Measurements from ENCODE around the gene GRM1. TPM values are rescaled to one million over a fixed set of nuclear protein-coding genes. Genes with fewer than 3 reads are reported as not detected.

Gene GRM1
- total RNA-seq, 1 donor from 2014 or later: 0.09 TPM

GRCh38 chr6:146133866-146134265 is 105.0 kb downstream of the GRM1 start:
- no peak for TF ChIP-seq CTCF (IDR thresholded peaks at IDR 0.05)
- ATAC-seq: no peak
- no peaks in the 10 kb centered on the region for H3K36me3 ChIP-seq
- H3K4me3 ChIP-seq: no peak overlapping the region
- no peaks in the 10 kb centered on the region for H3K4me1 ChIP-seq
- DNase-seq: no peak
- H3K27me3 ChIP-seq (ENCODE audit: low read depth): no peaks in the 10 kb centered on the region
- H3K9me3 ChIP-seq: no peaks in the 10 kb centered on the region
- no peak overlapping the region for H3K27ac ChIP-seq
- intact Hi-C loops (cut with DNase I): no loop called here

- no peak overlapping the region for H3K27ac ChIP-seq
- no peaks in the 10 kb centered on the region for H3K4me1 ChIP-seq
- intact Hi-C loops (cut with DNase I): no loop called here
- TF ChIP-seq CTCF (IDR thresholded peaks at IDR 0.05): no peak
- H3K4me3 ChIP-seq: no peak overlapping the region
- no peaks in the 10 kb centered on the region for H3K27me3 ChIP-seq (ENCODE audit: low read depth)
- no peaks in the 10 kb centered on the region for H3K9me3 ChIP-seq
- ATAC-seq (no peak), DNase-seq (no peak)
- no peaks in the 10 kb centered on the region for H3K36me3 ChIP-seq
Measured at GRCh38 chr6:146135167-146135566, 106.3 kb downstream of the GRM1 start.

- no peaks in the 10 kb centered on the region for H3K4me1 ChIP-seq
- H3K36me3 ChIP-seq: no peaks in the 10 kb centered on the region
- H3K9me3 ChIP-seq: no peaks in the 10 kb centered on the region
- H3K27ac ChIP-seq: no peak overlapping the region
- DNase-seq (no peak), ATAC-seq (no peak)
- intact Hi-C loops (cut with DNase I): no loop called here
- no peak for TF ChIP-seq CTCF (IDR thresholded peaks at IDR 0.05)
- no peaks in the 10 kb centered on the region for H3K27me3 ChIP-seq (ENCODE audit: low read depth)
- no peak overlapping the region for H3K4me3 ChIP-seq
Measured at GRCh38 chr6:146146836-146147235, 118.0 kb downstream of the GRM1 start.

GRCh38 chr6:146149770-146150169 is 120.9 kb downstream of the GRM1 start:
- Histone ChIP-seq H3K4me3 (no peak overlapping the region), H3K27ac (no peak overlapping the region), H3K36me3 (no peaks in the 10 kb centered on the region), H3K4me1 (no peaks in the 10 kb centered on the region), H3K27me3 (ENCODE audit: low read depth) (no peaks in the 10 kb centered on the region), H3K9me3 (no peaks in the 10 kb centered on the region)
- no peak for DNase-seq
- no peak for ATAC-seq
- intact Hi-C loops (cut with DNase I): no loop called here
- TF ChIP-seq CTCF (IDR thresholded peaks at IDR 0.05): no peak

- intact Hi-C loops (cut with DNase I): no loop called here
Measured at GRCh38 chr6:146153040-146153758, 124.3 kb downstream of the GRM1 start.

More at GRCh38 chr6:146153040-146153758, 124.3 kb downstream of the GRM1 start:
- H3K36me3 ChIP-seq: no peaks in the 10 kb centered on the region
- H3K27me3 ChIP-seq (ENCODE audit: low read depth): no peaks in the 10 kb centered on the region
- H3K27ac ChIP-seq: no peak overlapping the region
- H3K4me1 ChIP-seq: no peaks in the 10 kb centered on the region
- TF ChIP-seq CTCF (IDR thresholded peaks at IDR 0.05): no peak
- no peaks in the 10 kb centered on the region for H3K9me3 ChIP-seq
- DNase-seq: no peak
- H3K4me3 ChIP-seq: no peak overlapping the region
- ATAC-seq: no peak
